Sciatic nerve (tissue), 2 donors: ENCODE measurements around the gene MCHR1. TPM values are rescaled to one million over a fixed set of nuclear protein-coding genes. Genes with fewer than 3 reads are reported as not detected.
"Not testable (repeated sequence)": the region's sequence is repeated elsewhere in the genome, so short reads cannot be mapped to it uniquely, and the experiment has no call there.

Source experiments
- ATAC-seq: fragments of 200-7000 bp; cut with Tn5 transposase; one replicate; pipeline ENCODE4 v1.9.1; 2020; ENCODE audit warnings: mild to moderate bottlenecking, moderate library complexity
- DNase-seq: peaks from one replicate; pipeline ENCODE4 v3.0.0-alpha.2; 2020; ENCODE audit warnings: low spot score
- intact Hi-C: fragments of 100-400 bp; cut with DNase I; formaldehyde crosslinking; loops from one replicate; pipeline ENCODE4 v1.14.2; 2022
- total RNA-seq: library from RNA; stranded (reverse); fragmentation: NEBNext Ultra II Directional; extraction: Animal tissue kit (Norgen Biotek cat#: 25700); gene quantifications from one replicate; pipeline ENCODE4 v1.2.1, GENCODE V29; 2021
- donor health status: DM: no; HTN: no; CAD: no.
- donor health status: DM: no; HTN: no; CAD: no.

Gene MCHR1
- total RNA-seq, 1 donor from 2014 or later, result 0.76 TPM

DNA sequence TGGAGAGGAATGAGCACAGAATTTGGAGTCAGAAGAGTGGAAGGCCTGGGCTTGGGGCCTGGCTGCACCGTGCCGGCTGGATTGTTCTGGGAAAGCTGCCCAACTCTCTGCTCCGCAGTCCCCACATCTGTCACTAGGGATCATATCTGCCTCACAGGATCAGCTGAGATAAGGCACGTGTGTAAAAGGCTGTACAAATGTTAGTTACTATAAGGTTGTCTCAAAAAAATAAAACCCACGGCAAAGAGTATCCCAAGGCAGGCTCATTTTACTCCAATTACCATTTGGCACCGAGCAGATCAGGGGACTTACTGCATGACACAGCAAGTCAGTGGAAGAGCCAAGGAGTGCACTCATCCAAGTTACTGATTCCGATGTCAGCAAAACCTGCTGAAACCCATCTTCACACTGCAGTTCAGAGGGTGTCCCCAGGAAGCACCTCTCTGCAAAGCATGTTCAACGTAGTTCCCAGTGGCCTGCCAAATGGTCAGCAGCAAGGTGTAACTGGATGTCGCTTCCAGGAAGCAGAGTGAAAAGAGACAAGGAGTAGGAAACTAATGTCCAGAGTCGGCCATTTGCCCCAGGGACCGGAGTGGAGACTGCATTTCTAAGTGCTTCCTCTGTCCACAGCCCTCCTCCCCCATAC is 24.6 kb upstream of the MCHR1 start:
- ATAC-seq (peak; percentile 69), DNase-seq (peak; percentile 78)
- intact Hi-C loops, result no loop called here

DNA sequence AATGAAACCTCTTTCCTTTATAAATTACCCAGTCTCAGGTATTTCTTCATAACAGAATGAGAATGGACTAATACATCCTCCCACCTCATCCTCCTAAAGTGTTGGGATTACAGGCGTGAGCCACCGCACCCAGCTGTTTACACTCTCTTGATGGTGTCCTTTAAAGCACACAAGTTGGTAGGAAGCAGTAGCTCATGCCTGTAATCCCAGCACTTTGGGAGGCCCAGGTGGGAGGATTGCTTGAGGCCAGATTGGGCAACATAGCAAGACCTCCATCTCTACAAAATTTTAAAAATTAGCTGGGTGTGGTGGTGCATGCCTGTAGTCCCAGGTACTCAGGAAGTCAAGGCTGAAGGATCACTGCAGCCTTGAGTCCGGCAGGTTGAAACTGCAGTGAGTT is 23.3 kb upstream of the MCHR1 start:
- intact Hi-C loops, DNase-seq, ATAC-seq: not testable (repeated sequence)

DNA sequence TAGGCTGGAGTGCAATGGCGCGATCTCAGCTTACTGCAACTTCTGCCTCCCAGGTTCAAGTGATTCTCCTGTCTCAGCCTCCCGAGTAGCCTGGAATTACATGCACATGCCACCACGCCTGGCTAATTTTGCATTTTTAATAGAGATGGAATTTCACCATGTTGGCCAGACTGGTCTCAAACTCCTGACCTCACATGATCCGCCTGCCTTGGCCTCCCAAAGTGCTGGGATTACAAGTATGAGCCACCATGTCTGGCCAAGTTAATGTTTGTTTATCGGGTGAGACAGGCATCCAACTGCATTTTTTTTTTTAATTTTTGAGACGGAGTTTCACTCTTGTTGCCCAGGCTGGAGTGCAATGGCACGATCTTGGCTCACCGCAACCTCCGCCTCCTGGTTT is 22.6 kb upstream of the MCHR1 start:
- ATAC-seq, DNase-seq, intact Hi-C loops: not testable (repeated sequence)

DNA sequence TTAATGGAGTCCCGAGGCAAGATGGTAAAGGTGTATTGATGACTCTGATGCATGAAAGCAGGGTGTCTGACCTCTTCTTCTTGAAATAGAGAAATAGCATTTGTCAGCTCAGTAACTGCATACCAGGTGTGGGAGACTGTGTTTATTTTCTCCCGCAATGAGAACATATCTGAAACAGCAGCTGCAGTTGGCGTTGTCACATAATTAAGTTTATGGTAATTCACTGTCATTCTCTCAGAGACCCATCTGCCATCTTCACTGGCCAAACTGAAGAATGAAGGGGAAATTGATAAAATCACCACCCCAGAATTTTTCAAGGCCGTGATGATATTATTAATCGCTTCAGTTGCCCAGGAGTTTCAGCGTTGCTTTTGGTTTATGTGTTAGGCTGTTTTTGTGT is 20.1 kb upstream of the MCHR1 start:
- intact Hi-C loops, result no loop called here

DNA sequence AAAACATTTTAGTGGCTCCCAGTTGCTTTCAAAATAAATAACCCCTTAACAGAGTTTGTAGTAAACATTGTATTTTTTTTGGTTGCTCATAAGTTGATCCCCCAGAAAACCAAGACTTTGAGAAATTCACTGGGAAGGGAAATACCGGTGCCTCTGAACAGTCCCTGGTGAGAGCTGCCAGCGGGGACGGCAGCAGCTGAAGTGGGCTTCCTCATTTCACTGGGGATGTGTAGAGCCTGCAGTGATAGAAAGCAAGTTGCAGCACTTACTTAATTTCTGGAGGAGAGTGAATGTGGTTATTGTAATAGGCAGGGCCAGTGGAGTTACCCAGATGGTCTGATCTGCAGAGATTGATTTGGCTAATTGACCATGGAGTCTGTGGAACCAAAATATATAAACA is 18.6 kb upstream of the MCHR1 start:
- no peak for ATAC-seq
- intact Hi-C loops, result no loop called here
- no peak for DNase-seq

More for the DNA sequence above, 20.1 kb upstream of the MCHR1 start:
- ATAC-seq, result no peak
- DNase-seq, result no peak

DNA sequence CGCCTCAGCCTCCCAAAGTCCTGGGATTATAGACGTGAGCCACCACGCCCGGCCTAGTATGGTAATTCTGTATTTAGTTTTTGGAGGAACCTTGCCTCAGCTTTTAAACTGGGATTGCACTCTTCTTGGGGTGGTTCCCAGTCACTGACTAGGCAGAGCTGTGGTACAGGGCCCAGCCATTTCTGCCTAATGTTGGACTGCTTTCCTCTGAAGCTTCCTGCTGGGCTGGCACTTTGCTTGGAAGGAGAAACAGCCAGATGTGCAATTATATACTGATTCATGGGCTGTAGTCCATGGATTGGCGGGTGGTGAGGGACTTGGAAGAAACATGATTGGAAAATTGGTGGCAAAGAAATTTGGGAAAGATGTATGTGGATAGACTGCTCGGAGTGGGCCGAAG is 17.6 kb upstream of the MCHR1 start:
- intact Hi-C loops, result no loop called here
- ATAC-seq (no peak), DNase-seq (no peak)

DNA sequence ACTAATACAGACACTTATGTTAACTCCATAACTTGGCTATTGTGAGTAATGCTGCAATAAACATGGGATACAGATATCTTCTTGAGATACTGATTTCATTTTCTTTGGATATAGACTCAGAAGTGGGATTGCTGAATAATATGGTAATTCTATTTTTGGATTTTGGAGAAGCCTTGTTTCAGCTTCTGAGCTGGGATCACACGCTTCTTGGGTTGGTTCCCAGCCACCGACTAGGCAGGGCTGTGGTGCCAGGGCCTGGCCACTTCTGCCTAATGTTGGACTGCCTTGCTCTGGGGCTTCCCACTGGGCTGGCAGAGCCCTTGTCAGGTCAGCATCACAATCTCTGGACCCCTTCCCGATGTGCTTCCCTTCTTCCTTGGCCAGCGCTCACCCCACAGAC is 14.0 kb upstream of the MCHR1 start:
- intact Hi-C loops, result no loop called here
- ATAC-seq (peak; percentile 66), DNase-seq (peak; percentile 64)

DNA sequence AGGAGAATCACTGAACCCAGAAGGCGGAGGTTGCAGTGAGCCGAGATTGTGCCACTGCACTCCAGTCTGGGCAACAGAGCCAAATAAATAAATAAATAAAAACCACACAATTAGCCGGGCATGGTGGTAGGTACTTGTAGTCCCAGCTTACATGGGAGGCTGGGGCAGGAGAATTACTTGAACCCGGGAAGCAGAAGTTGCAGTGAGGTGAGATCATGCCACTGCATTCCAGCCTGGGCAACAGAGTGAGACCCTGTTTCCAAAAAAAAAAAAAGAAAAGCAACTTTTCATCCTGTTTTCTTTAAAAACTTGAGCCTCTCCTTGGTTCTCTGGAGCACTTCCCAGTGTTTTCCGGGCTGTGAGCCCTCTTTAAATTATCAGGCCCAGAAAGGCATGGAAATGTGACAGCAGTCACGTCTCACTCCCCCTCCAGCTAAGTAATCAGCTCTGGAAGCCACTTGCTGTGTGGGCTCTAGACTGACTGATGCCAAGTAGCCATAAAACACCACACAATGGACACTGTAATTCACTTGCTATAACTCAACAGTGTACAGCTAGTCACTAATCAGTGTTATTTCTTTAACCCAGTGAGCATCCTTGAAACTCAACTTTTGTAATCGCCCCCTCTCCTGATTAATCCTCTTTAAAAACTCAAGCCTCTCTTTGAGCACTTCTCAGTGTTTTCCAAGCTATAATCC is 13.0 kb upstream of the MCHR1 start:
- peak; percentile 65 for ATAC-seq
- intact Hi-C loops, result no loop called here
- DNase-seq, result no peak

DNA sequence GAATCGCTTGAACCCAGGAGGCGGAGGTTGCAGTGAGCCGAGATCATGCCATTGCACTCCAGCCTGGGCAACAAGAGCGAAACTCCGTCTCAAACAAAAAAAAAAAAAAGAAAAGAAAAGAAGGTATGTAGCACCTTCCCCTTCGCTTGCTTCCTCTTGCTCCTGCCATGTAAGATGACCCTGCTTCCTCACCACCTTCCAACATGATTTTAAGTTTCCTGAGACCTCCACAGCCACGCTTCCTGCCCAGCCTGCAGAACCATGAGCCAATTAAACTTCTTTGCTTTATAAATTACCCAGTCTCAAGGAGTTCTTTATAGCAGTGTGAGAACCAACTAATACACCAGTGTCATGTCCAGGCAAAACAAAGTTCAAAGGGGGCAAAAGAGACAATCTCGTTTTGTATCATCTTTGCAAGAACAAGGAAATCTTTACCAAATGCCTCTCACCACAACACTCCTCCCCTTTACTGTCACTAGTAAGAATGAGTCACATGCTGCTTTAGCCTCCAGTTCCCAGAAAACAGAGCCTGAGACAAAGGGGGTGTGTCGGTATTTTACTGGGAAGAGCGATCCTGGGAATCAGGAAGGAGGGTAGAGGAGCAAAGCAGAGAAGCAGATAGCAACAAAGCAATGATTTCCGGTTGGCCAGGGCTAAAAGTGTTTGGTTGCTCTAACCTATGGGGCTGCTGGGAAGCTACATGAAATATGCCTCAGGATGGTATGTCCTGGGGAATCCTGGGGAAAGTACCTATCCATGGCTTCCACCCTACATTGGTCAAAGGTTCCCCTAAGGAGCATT is 10.5 kb upstream of the MCHR1 start:
- DNase-seq (no peak), ATAC-seq (no peak)
- intact Hi-C loops, result no loop called here

DNA sequence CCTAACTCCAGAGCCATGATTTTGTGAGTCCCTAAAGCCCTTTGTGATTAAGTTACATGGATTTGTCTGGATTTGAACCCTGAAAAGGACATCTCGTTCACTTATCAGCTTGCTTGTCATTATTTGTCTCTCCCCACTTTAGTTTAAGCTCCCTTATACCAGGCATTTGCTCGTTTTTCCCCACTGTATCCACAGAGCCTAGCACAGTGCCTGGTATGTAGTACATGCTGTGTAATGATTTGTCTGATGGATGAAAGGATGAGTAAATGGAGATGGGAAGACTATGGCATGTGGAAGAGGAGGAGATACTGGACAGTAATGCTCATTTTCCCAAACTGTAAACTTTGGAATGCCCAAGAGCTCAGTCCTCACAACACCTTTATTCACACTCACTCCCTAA is 9.2 kb upstream of the MCHR1 start:
- intact Hi-C loops, result no loop called here
- ATAC-seq, result no peak
- DNase-seq, result no peak

DNA sequence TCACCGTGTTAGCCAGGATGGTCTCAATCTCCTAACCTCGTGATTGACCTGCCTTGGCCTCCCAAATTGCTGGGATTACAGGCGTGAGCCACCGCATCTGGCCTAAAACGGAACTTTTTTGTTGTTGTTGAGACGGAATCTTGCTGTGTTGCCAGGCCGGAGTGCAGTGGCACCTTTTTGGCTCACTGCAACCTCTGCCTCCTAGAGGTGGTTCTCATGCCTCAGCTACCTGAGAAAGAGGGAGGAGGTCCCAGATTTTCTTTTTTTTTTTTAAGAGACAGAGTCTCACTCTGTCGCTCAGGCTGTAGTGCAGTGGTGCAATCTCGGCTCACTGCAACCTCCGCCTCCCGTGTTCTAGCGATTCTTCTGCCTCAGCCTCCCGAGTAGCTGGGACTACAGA is 7.9 kb upstream of the MCHR1 start:
- ATAC-seq, result no peak
- DNase-seq, result no peak
- intact Hi-C loops, result no loop called here

DNA sequence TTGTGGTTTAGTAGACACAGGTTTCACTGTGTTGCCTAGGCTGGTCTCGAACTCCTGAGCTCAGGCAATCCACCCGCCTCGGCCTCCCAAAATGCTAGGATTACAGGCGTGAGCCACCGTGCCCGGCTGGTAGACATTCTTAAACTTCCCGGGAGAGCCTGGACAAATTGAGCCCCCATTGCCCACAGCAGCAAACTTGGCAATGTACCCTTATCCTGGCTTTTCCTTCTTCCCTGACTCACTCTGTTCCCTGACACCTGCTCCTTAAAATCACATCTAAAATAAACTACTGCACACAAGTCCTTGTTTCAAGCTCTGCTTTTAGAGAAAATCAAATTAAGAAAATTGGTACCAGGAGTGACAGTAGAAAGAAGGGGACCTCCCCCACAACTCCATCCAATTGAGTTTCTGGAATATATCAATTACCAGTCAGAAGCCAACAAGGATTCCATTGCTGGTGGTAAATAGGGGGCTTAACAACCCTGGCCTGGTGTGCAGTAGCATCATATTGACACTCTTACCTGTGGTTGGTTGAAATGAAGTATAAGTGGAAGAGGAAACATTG is 7.4 kb upstream of the MCHR1 start:
- ATAC-seq (no peak), DNase-seq (no peak)

DNA sequence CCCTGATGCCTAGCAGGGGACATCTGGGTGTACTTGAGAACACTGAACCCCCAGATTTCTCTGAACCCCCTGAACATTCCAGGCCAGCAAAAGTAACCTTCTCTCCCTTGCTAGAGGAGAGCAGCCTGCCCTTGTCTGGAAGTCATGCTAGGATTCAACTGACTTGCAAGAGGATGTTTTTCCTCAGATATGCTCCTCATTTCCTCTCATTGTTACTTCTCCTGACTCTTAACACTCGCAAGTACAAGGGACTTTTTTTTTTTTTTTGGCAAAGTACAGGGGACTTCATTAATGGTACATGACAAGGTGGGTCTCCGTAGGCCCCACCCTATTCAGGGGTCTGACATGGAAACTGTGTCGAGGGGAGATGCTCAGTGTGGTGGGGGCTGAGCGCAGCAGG is 6.3 kb upstream of the MCHR1 start:
- ATAC-seq, result no peak
- intact Hi-C loops, result no loop called here
- DNase-seq, result no peak

More for the DNA sequence above, 7.4 kb upstream of the MCHR1 start:
- intact Hi-C loops, result no loop called here

DNA sequence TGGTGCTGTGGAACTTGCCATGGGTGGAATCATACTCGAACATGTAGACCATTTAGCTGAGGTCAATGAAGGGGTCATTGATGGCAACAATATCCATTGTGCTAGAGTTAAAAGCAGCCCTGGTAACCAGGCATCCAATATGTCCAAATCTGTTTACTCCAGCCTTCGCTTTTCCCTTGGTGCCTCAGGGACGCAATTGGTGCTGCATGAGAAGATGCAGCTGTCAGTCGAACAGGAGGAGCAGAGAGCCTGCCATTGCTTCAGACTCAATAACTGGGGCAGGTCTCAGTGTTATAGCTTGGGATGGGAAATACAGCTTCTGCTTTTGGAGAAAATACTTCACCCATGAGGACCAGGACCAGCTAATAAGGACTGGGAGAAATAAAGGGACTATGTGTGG is 5.0 kb upstream of the MCHR1 start:
- no peak for DNase-seq
- intact Hi-C loops, result no loop called here
- no peak for ATAC-seq

DNA sequence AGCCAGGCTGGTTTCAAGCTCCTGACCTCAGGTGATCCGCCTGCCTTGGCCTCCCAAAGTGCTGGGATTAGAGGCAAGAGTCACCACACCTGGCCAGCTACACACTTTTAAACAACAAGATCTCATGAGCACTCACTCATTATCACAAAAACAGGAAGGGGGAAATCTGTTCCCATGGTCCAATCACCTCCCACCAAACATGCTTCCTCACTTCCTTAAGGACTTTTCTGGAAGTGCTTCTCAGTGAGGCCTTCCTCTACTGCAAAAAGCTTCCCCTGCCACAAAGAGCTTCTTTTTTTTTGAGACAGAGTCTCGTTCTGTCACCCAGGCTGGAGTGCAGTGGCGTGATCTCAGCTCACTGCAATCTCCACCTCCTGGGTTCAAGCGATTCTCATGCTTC is 3.1 kb upstream of the MCHR1 start:
- intact Hi-C loops, DNase-seq, ATAC-seq: not testable (repeated sequence)

DNA sequence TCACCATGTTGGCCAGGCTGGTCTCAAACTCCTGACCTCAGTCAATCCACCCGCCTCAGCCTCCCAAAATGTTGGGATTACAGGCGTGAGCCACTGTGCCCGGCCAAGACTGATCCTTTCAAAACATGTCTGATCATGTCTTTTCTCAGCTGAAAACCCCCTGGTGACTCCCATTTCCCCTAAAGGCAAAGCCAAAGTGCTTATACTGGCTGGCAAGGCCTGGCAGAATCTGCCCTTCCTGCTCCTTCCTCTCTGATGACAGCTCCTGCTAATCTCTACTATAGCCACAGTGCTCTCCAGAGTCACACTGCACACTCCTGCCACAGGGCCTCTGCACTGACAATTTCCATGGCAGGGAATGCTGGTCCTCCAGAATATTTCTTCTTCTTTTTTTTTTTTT is 2.6 kb upstream of the MCHR1 start:
- no peak for DNase-seq
- intact Hi-C loops, result no loop called here
- ATAC-seq, result no peak

DNA sequence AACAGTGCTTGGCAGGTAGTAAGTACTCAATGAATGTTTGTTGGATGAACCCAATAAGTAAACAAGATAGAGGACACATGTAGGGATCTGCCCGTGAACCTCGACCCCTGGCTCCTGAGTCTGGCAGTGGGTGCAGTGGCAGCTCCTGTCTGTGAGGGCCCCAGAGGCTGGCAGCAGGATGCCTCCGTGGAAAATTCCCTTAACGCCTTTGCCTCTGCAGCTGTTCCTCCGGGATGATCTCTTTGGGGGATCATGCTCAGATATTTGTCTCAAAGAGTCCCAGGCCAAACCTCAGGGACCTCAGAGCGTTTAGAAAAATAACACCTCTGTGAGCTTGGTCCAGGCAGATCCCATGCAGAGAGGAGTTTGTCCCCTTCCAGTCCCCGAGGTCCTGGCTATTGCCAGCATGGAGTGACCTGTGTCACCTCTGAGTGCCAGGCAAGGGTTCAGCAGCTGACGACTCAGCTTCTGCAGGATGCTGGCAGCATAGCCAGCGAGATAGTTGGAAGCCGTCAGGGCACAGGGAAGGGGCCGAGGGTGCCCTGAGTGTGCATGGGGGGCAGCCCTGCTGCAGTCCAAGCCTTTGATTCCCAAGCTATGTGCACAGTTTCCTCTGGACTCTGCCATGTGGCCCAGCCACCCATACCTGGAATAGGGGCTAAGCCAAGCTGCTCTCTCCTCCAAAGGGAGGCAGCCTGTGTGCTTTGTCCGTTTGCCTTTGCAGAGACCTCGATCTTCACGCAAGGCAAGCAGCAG is 613 bp upstream of the MCHR1 start:
- DNase-seq, result no peak
- ATAC-seq, result no peak
- intact Hi-C loops, result no loop called here

DNA sequence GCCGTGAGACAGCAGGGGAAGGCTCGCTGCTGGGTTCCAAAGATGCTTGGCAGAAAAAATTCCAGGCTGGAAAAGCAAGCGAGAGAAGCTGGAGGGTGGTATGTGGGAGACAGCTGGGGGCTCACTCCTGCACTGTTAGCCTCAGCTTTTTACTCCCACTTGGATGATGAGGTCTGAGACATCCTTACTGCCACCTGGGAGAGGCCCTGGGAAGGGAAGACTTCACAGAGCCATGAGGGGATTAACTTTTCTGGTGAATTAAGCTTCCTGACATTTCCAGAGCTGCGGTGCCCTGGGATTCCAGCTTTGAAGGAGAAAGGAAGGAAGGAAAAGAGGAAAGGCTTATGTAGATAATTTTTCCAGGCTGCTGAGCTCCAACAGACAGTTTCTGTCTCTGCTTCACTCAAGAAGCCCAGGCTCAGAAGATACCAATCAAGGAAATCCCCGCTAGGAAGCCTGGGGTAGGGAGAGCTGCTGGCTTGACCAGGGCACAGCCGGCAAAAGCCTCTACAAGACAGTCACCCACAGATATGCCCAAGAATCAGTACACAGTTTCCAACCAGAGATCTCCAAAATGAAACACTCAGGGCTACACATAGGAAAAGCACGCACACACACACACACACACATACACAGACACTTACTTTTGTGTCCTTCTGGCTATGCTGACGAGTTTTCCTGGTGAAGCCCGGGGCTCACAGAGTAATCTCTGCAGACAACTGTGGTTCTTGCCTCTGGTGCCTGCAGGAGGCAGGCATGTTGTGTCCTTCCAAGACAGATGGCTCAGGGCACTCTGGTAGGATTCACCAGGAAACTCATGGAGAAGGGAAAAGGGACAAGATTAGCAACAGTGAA is 907 bp downstream of the MCHR1 start:
- no peak for DNase-seq
- ATAC-seq, result no peak
- intact Hi-C loops, result no loop called here
